G401.6 (cell line): ENCODE results near the gene NOC4L.
"Not testable (repeated sequence)": the region's sequence is repeated elsewhere in the genome, so short reads cannot be mapped to it uniquely, and the experiment has no call there.

ENCODE experiments used
- FAIRE-seq: peaks from 2 replicates; lab custom pipeline; 2012; peaks lifted over from hg19 to GRCh38; lab: Jason Lieb, UNC

The NOC4L gene

GRCh38 chr12:132142679-132143335 is 1.4 kb upstream of the NOC4L start:
- FAIRE-seq, result no peak

GRCh38 chr12:132143336-132144071 is 753 bp upstream of the NOC4L start:
- FAIRE-seq, result no peak

GRCh38 chr12:132144810-132145168 is 532 bp downstream of the NOC4L start:
- FAIRE-seq, result no peak

GRCh38 chr12:132145334-132145733 is 1.1 kb downstream of the NOC4L start:
- FAIRE-seq, result no peak

GRCh38 chr12:132146098-132146497 is 1.8 kb downstream of the NOC4L start:
- FAIRE-seq, result no peak

- FAIRE-seq, result no peak
Measured at GRCh38 chr12:132146772-132147422, 2.6 kb downstream of the NOC4L start.

- no peak for FAIRE-seq
Measured at GRCh38 chr12:132147423-132148367, 3.4 kb downstream of the NOC4L start.

- no peak for FAIRE-seq
Measured at GRCh38 chr12:132148368-132149045, 4.2 kb downstream of the NOC4L start.

- FAIRE-seq, result not testable (repeated sequence)
Measured at GRCh38 chr12:132149526-132149925, 5.3 kb downstream of the NOC4L start.

- no peak for FAIRE-seq
Measured at GRCh38 chr12:132150780-132151144, 6.5 kb downstream of the NOC4L start.

GRCh38 chr12:132151145-132151765 is 7.0 kb downstream of the NOC4L start:
- no peak for FAIRE-seq

GRCh38 chr12:132151766-132152410 is 7.6 kb downstream of the NOC4L start:
- FAIRE-seq, result no peak

GRCh38 chr12:132152411-132152821 is 8.2 kb downstream of the NOC4L start:
- FAIRE-seq, result no peak

GRCh38 chr12:132152953-132153352 is 8.7 kb downstream of the NOC4L start:
- no peak for FAIRE-seq

- no peak for FAIRE-seq
Measured at GRCh38 chr12:132153501-132154340, 9.5 kb downstream of the NOC4L start.

- no peak for FAIRE-seq
Measured at GRCh38 chr12:132154341-132154761, 10.1 kb downstream of the NOC4L start.

GRCh38 chr12:132154941-132155770 is 10.9 kb downstream of the NOC4L start:
- no peak for FAIRE-seq

GRCh38 chr12:132155771-132156572 is 11.7 kb downstream of the NOC4L start:
- FAIRE-seq, result no peak
